ENCODE results near the gene SEC62. TPM values are rescaled to one million over a fixed set of nuclear protein-coding genes. Genes with fewer than 3 reads are reported as not detected.

The SEC62 gene
- total RNA-seq, 3 donors from 2014 or later (not counting 1 experiment from before 2014, with no cell fraction given): 83.3 to 88.5 (median 86.6) TPM

- no peaks in the 10 kb centered on the region for H3K9me3 Mint-ChIP-seq
- H3K27me3 Mint-ChIP-seq (ENCODE audit: low read depth in 2 of 2): peaks cover 26 to 27% of the 10 kb centered on the region in 2 donors
These were observed 2.4 kb upstream of the SEC62 start for GRCh38 chr3:169964176-169964575.

GRCh38 chr3:169965562-169966427 is 812 bp upstream of the SEC62 start:
- intact Hi-C loops (cut with micrococcal nuclease): loop anchor here (1.0 kb wide), 1 partner anchor 200 kb away; the partner anchor contains the start of gene TERC
- Histone ChIP-seq H3K36me3 (ENCODE audit: control insufficient read depth, insufficient read depth, low read length) (no peaks in the 10 kb centered on the region), H3K4me1 (ENCODE audit: control insufficient read depth, insufficient read depth, low read length) (peaks cover 11% of the 10 kb centered on the region), H3K4me3 (ENCODE audit: low read length) (peak overlapping the region; percentile 71), H3K9me3 (ENCODE audit: control insufficient read depth, insufficient read depth, low read length) (no peaks in the 10 kb centered on the region), H3K27ac (ENCODE audit: low read length) (peak overlapping the region; percentile 92), H3K27me3 (ENCODE audit: control insufficient read depth, insufficient read depth, low read length) (no peaks in the 10 kb centered on the region)
- Mint-ChIP-seq H3K27me3 (ENCODE audit: low read depth in 2 of 2) (peaks cover 20 to 22% of the 10 kb centered on the region in 2 donors), H3K4me1 (peaks cover 30 to 40% of the 10 kb centered on the region in 2 donors), H3K36me3 (no peaks in the 10 kb centered on the region), H3K9me3 (no peaks in the 10 kb centered on the region), H3K27ac (peak overlapping the region; percentile 95 to 98), H3K4me3 (peak overlapping the region; percentile 98)
- DNase-seq (peak in 1 of 2 donors; percentile 10), ATAC-seq (peak; percentile 1 to 18 (median 2))
- no peak for TF ChIP-seq CTCF (IDR thresholded peaks at IDR 0.05)
- WGBS (ENCODE audit: insufficient coverage): 80% methylated on average over 21 of the region's 21 CpGs

More at GRCh38 chr3:169964176-169964575, 2.4 kb upstream of the SEC62 start:
- Mint-ChIP-seq H3K4me3 (peak overlapping the region; percentile 0), H3K27ac (no peak overlapping the region), H3K4me1 (peaks cover 29% of the 10 kb centered on the region in 2 donors), H3K36me3 (no peaks in the 10 kb centered on the region)
- ATAC-seq (no peak), DNase-seq (no peak)
- Histone ChIP-seq H3K4me3 (ENCODE audit: low read length) (no peak overlapping the region), H3K4me1 (ENCODE audit: control insufficient read depth, insufficient read depth, low read length) (peaks cover 11% of the 10 kb centered on the region), H3K27ac (ENCODE audit: low read length) (no peak overlapping the region), H3K9me3 (ENCODE audit: control insufficient read depth, insufficient read depth, low read length) (no peaks in the 10 kb centered on the region), H3K36me3 (ENCODE audit: control insufficient read depth, insufficient read depth, low read length) (no peaks in the 10 kb centered on the region), H3K27me3 (ENCODE audit: control insufficient read depth, insufficient read depth, low read length) (peaks cover 2% of the 10 kb centered on the region)
- TF ChIP-seq CTCF (IDR thresholded peaks at IDR 0.05): no peak
- intact Hi-C loops (cut with micrococcal nuclease): no loop called here
- WGBS (ENCODE audit: insufficient coverage): 90% methylated on average over 2 of the region's 2 CpGs

GRCh38 chr3:169966951-169967915 is 626 bp downstream of the SEC62 start:
- H3K36me3 ChIP-seq (ENCODE audit: control insufficient read depth, insufficient read depth, low read length): no peaks in the 10 kb centered on the region
- DNase-seq: peak; percentile 41 to 63
- Mint-ChIP-seq H3K36me3 (no peaks in the 10 kb centered on the region), H3K27me3 (ENCODE audit: low read depth in 2 of 2) (peaks cover 7 to 14% of the 10 kb centered on the region in 2 donors), H3K9me3 (no peaks in the 10 kb centered on the region), H3K4me3 (peak overlapping the region; percentile 98), H3K27ac (peak overlapping the region; percentile 95 to 98), H3K4me1 (peaks cover 35 to 45% of the 10 kb centered on the region in 2 donors)
- intact Hi-C loops (cut with micrococcal nuclease): loop anchor here (1.0 kb wide), 1 partner anchor 202 kb away; the partner anchor contains the start of gene TERC
- H3K27me3 ChIP-seq (ENCODE audit: control insufficient read depth, insufficient read depth, low read length): no peaks in the 10 kb centered on the region
- ATAC-seq: peak; percentile 60 to 82 (median 76)
- no peaks in the 10 kb centered on the region for H3K9me3 ChIP-seq (ENCODE audit: control insufficient read depth, insufficient read depth, low read length)
- peaks cover 14% of the 10 kb centered on the region for H3K4me1 ChIP-seq (ENCODE audit: control insufficient read depth, insufficient read depth, low read length)
- WGBS (ENCODE audit: insufficient coverage): 3% methylated on average over 42 of the region's 44 CpGs
- H3K27ac ChIP-seq (ENCODE audit: low read length): peak overlapping the region; percentile 92
- TF ChIP-seq CTCF (IDR thresholded peaks at IDR 0.05): no peak
- H3K4me3 ChIP-seq (ENCODE audit: low read length): peak overlapping the region; percentile 71

Data from natural killer cell (primary cell).